ENCODE results near the gene C10orf143. TPM values are rescaled to one million over a fixed set of nuclear protein-coding genes. Genes with fewer than 3 reads are reported as not detected.

The C10orf143 gene
- total RNA-seq, 1 donor from 2014 or later = 0.11 TPM

DNA sequence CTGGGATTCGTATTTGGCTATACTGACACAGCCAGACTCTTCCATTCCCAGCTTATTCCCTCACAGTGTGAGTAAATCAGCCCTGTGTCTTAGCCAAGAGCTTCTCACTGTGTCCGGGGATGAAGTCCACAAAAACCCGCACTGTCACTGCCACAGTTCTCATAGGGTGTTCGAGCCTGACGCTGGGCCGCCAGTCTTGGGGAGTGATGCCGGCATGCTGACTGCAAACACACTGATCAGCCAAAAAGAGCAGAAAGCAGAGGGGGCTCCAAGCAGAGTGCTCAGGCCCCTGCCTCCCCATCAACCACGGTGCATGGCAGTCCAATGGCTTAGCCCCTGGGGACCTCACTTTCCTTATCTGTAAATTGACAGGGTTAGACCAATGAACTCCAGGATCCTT is 36.7 kb downstream of the C10orf143 start:
- TF ChIP-seq, protein P1, sequence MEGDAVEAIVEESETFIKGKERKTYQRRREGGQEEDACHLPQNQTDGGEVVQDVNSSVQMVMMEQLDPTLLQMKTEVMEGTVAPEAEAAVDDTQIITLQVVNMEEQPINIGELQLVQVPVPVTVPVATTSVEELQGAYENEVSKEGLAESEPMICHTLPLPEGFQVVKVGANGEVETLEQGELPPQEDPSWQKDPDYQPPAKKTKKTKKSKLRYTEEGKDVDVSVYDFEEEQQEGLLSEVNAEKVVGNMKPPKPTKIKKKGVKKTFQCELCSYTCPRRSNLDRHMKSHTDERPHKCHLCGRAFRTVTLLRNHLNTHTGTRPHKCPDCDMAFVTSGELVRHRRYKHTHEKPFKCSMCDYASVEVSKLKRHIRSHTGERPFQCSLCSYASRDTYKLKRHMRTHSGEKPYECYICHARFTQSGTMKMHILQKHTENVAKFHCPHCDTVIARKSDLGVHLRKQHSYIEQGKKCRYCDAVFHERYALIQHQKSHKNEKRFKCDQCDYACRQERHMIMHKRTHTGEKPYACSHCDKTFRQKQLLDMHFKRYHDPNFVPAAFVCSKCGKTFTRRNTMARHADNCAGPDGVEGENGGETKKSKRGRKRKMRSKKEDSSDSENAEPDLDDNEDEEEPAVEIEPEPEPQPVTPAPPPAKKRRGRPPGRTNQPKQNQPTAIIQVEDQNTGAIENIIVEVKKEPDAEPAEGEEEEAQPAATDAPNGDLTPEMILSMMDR (IDR thresholded peaks at IDR 0.05) = no peak
- DNase-seq (ENCODE audit: low spot score in 2 of 2) = no peak
- Histone ChIP-seq H3K4me1 (no peaks in the 10 kb centered on the region), H3K4me3 (no peak overlapping the region), H3K9me3 (peaks cover 0 to 6% of the 10 kb centered on the region in 2 donors), H3K36me3 (peaks cover 2 to 16% of the 10 kb centered on the region in 2 donors), H3K27me3 (no peaks in the 10 kb centered on the region), H3K27ac (no peak overlapping the region)
- intact Hi-C loops (cut with DNase I) = no loop called here

DNA sequence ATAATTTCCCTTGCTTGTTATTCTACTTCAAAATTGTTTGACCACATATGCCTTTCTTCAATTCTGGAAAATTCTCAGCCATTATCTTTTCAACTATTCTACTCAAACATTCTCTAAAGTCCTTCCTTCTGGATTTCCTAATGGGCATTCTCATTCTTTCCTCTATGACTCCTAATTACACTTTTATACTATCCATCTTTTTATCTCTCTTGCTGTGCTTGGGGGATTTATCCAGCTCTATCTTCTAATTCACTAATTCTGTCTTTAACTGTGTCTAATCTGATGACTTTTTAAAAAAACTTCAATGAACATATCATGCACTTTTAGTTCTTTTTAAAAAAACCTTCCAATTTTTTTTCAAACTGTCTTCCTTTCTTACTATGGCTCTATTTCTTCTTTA is 38.4 kb downstream of the C10orf143 start:
- TF ChIP-seq, protein P1 (IDR thresholded peaks at IDR 0.05) = no peak
- H3K4me3 ChIP-seq = no peak overlapping the region
- DNase-seq (ENCODE audit: low spot score in 2 of 2) = no peak
- H3K36me3 ChIP-seq = peaks cover 2 to 17% of the 10 kb centered on the region in 2 donors
- H3K4me1 ChIP-seq = no peaks in the 10 kb centered on the region
- peaks cover 0 to 6% of the 10 kb centered on the region in 2 donors for H3K9me3 ChIP-seq
- intact Hi-C loops (cut with DNase I) = no loop called here
- H3K27me3 ChIP-seq = no peaks in the 10 kb centered on the region
- no peak overlapping the region for H3K27ac ChIP-seq

DNA sequence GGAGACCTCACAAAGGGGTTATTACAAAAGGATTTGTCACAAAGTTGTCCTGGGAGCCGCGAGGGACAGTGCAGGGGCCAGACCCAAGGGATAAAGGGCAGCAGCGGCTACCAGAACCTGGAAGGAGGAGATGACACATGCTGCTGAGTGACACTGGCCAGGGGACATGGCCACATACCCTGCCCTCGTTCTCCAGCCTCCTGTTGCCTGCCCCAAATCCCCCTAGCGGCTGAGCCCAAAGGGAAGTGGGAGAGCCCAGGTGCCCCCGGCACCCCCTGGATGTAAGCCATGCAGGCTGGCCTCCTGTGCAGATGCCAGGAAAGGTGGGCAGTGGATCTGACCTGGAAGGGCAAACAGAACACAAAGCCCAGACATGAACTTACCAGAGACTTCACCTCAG is 42.7 kb downstream of the C10orf143 start:
- Histone ChIP-seq H3K4me3 (no peak overlapping the region), H3K27ac (no peak overlapping the region), H3K4me1 (no peaks in the 10 kb centered on the region), H3K9me3 (peaks cover 0 to 5% of the 10 kb centered on the region in 2 donors), H3K36me3 (peaks cover 0 to 3% of the 10 kb centered on the region in 2 donors), H3K27me3 (no peaks in the 10 kb centered on the region)
- intact Hi-C loops (cut with DNase I) = no loop called here
- TF ChIP-seq, protein P1 (IDR thresholded peaks at IDR 0.05) = no peak
- no peak for DNase-seq (ENCODE audit: low spot score in 2 of 2)

DNA sequence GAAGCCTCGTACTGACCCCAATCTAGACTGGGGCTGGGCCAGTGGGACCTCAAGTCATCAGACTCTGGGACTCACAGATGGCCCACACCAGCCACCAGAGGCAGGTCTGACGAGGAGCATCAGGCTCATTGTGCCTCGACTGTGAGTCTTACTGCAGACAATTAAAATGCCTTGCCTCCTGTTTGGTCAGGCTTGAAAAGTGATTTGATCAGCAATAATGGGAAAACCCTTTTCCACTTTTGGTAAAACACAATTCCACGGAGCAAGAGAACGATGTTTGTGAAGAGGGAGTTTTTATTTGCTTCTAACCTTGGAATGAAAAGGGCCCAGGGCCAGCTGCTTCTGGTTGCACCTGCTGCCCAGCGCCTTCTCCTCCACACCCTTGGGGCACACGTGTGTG is 43.9 kb downstream of the C10orf143 start:
- intact Hi-C loops (cut with DNase I) = no loop called here
- Histone ChIP-seq H3K36me3 (peaks cover 0 to 3% of the 10 kb centered on the region in 2 donors), H3K4me3 (no peak overlapping the region), H3K4me1 (no peaks in the 10 kb centered on the region), H3K27me3 (no peaks in the 10 kb centered on the region), H3K27ac (no peak overlapping the region), H3K9me3 (no peaks in the 10 kb centered on the region)
- no peak for DNase-seq (ENCODE audit: low spot score in 2 of 2)
- TF ChIP-seq, protein P1 (IDR thresholded peaks at IDR 0.05) = no peak

DNA sequence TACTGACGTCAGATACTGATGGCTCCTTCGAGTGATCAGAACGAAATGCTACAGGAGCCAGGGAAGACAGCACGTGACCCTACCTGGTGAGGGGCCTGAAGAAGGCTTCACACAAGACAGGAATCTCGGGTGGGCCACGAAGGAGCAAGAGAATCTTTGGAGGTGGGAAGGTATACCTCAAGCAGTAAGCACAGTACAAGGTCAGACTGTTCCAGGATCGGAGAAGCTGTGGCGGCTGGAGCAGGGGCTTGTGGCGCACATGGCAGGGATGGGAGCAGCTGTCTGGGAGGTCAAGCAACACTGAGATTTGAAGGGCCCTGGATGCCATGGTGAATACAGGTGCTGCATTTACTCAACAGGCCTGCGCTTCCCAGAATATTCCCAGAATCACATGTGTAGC is 45.4 kb downstream of the C10orf143 start:
- peaks cover 0 to 3% of the 10 kb centered on the region in 2 donors for H3K36me3 ChIP-seq
- TF ChIP-seq, protein P1 (IDR thresholded peaks at IDR 0.05) = no peak
- H3K4me1 ChIP-seq = no peaks in the 10 kb centered on the region
- intact Hi-C loops (cut with DNase I) = no loop called here
- H3K27ac ChIP-seq = no peak overlapping the region
- no peaks in the 10 kb centered on the region for H3K9me3 ChIP-seq
- DNase-seq (ENCODE audit: low spot score in 2 of 2) = no peak
- no peaks in the 10 kb centered on the region for H3K27me3 ChIP-seq
- H3K4me3 ChIP-seq = no peak overlapping the region

DNA sequence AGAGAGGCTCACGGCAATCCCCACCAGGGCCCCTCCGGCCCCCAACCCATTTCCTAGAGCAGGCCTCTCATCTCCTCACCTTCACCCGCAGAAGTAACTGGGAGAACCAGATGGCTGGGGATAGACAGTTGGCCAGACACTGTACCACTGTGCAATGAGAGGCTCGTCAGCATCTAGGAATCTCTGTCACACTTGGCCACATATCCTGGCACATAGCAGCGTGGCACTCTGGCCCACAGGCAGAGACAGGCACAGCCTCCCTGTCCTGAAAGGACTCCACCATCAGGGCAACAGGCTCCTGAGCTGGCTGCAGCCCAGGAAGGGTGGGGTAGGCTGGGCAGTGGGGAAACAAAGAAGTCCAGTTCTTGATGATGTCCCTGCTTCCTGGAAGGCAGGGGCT is 45.8 kb downstream of the C10orf143 start:
- no peak for DNase-seq (ENCODE audit: low spot score in 2 of 2)

More for the DNA sequence above, 45.8 kb downstream of the C10orf143 start:
- H3K9me3 ChIP-seq = no peaks in the 10 kb centered on the region
- peaks cover 0 to 3% of the 10 kb centered on the region in 2 donors for H3K36me3 ChIP-seq
- no peak overlapping the region for H3K4me3 ChIP-seq
- H3K27ac ChIP-seq = no peak overlapping the region
- no peaks in the 10 kb centered on the region for H3K4me1 ChIP-seq
- TF ChIP-seq, protein P1 (IDR thresholded peaks at IDR 0.05) = no peak
- H3K27me3 ChIP-seq = no peaks in the 10 kb centered on the region
- intact Hi-C loops (cut with DNase I) = no loop called here

Data from ascending aorta (tissue), 2 donors.